Astrocyte (in vitro differentiated cells and primary cell): ENCODE results near the gene CCL5. TPM values are rescaled to one million over a fixed set of nuclear protein-coding genes. Genes with fewer than 3 reads are reported as not detected.

Experiments used
- DNase-seq: peaks from one replicate; pipeline ENCODE4 v3.0.0-alpha.2; 2010; ENCODE audit warnings: low read depth
- FAIRE-seq: peaks from 2 replicates; lab custom pipeline; 2011; peaks lifted over from hg19 to GRCh38; lab: Jason Lieb, UNC
- H2AFZ ChIP-seq: 2 replicates; pipeline ENCODE4 v1.6.0; 2012; ENCODE audit warnings: low read depth, low read length, inconsistent platforms
- H3K27ac ChIP-seq: 2 replicates; pipeline ENCODE4 v1.5.1; 2011; ENCODE audit warnings: low read depth, low read length, inconsistent platforms
- H3K27me3 ChIP-seq: 2 replicates; pipeline ENCODE4 v1.6.0; 2011; ENCODE audit warnings: low read length, inconsistent platforms; ENCODE audit not compliant: insufficient read depth
- H3K36me3 ChIP-seq: 2 replicates; pipeline ENCODE4 v1.5.1; 2011; ENCODE audit warnings: low read length, inconsistent platforms; ENCODE audit not compliant: insufficient read depth
- H3K4me1 ChIP-seq: 2 replicates; pipeline ENCODE4 v1.5.1; 2011; ENCODE audit warnings: low read length, inconsistent platforms; ENCODE audit not compliant: insufficient read depth
- H3K4me2 ChIP-seq: 2 replicates; pipeline ENCODE4 v1.6.0; 2012; ENCODE audit warnings: low read length, inconsistent platforms
- H3K4me3 ChIP-seq: 2 replicates; pipeline ENCODE4 v1.5.1; 2011; ENCODE audit warnings: low read depth, mild to moderate bottlenecking, low read length, inconsistent platforms; ENCODE audit not compliant: insufficient read depth
- H3K79me2 ChIP-seq: 2 replicates; pipeline ENCODE4 v1.6.0; 2012; ENCODE audit warnings: mild to moderate bottlenecking, low read length, inconsistent platforms; ENCODE audit not compliant: insufficient read depth
- H3K9ac ChIP-seq: 2 replicates; pipeline ENCODE4 v1.6.0; 2012; ENCODE audit warnings: mild to moderate bottlenecking, low read length, inconsistent platforms
- H3K9me3 ChIP-seq: 2 replicates; pipeline ENCODE4 v1.5.1; 2012; ENCODE audit warnings: low read depth, mild to moderate bottlenecking, low read length, inconsistent platforms; ENCODE audit not compliant: insufficient read depth
- H4K20me1 ChIP-seq: 2 replicates; pipeline ENCODE4 v1.6.0; 2012; ENCODE audit warnings: low read length, inconsistent platforms; ENCODE audit not compliant: insufficient read depth
- H3K27ac Mint-ChIP-seq: one replicate; pipeline ENCODE4 v1.8.0; 2021; ENCODE audit warnings: mild to moderate bottlenecking, mixed read lengths; ENCODE audit not compliant: unreplicated experiment
- H3K27me3 Mint-ChIP-seq: one replicate; pipeline ENCODE4 v1.8.0; 2021; ENCODE audit warnings: low read depth, mixed read lengths; ENCODE audit not compliant: unreplicated experiment
- H3K36me3 Mint-ChIP-seq: one replicate; pipeline ENCODE4 v1.8.0; 2021; ENCODE audit warnings: low read depth, mixed read lengths; ENCODE audit not compliant: unreplicated experiment
- H3K4me1 Mint-ChIP-seq: one replicate; pipeline ENCODE4 v1.8.0; 2021; ENCODE audit warnings: low read depth, mixed read lengths; ENCODE audit not compliant: unreplicated experiment
- H3K4me3 Mint-ChIP-seq: one replicate; pipeline ENCODE4 v1.8.0; 2021; ENCODE audit warnings: mild to moderate bottlenecking, moderate library complexity, mixed read lengths; ENCODE audit not compliant: unreplicated experiment
- H3K9me3 Mint-ChIP-seq: one replicate; pipeline ENCODE4 v1.8.0; 2021; ENCODE audit warnings: mild to moderate bottlenecking, mixed read lengths; ENCODE audit not compliant: unreplicated experiment
- EZH2 ChIP-seq: IDR thresholded peaks from 2 replicates; pipeline ENCODE4 v1.6.1; 2012; ENCODE audit warnings: mild to moderate bottlenecking, low read length, inconsistent platforms; ENCODE audit not compliant: insufficient read depth
- total RNA-seq: library from RNA; stranded (reverse); gene quantifications from 2 replicates; pipeline ENCODE4 v1.2.1, GENCODE V29; 2021
- TF ChIP-seq, protein P1 (sequence below): IDR thresholded peaks from 2 replicates; pipeline ENCODE4 v1.5.1; 2011; ENCODE audit warnings: low read depth, mild to moderate bottlenecking, inconsistent platforms, low read length, moderate library complexity; ENCODE audit not compliant: insufficient read depth

The CCL5 gene
- total RNA-seq, 1 donor from 2014 or later: 71.3 TPM

GRCh38 chr17:35917519-35918213, 37.5 kb upstream of the CCL5 start:
- Histone ChIP-seq H3K4me3 (no peak overlapping the region), H3K79me2 (no peaks in the 10 kb centered on the region), H4K20me1 (no peaks in the 10 kb centered on the region), H3K4me2 (no peak overlapping the region), H3K4me1 (no peaks in the 10 kb centered on the region), H3K9ac (no peak overlapping the region), H3K36me3 (no peaks in the 10 kb centered on the region), H3K9me3 (no peaks in the 10 kb centered on the region), H3K27me3 (no peaks in the 10 kb centered on the region), H3K27ac (no peak overlapping the region), H2AFZ (no peak overlapping the region)
- Mint-ChIP-seq H3K36me3 (peaks cover 2% of the 10 kb centered on the region), H3K27me3 (peaks cover 23% of the 10 kb centered on the region), H3K9me3 (peaks cover 12% of the 10 kb centered on the region), H3K27ac (no peak overlapping the region), H3K4me3 (no peak overlapping the region), H3K4me1 (no peaks in the 10 kb centered on the region)
- no peak for FAIRE-seq
- DNase-seq: no peak
- TF ChIP-seq, protein P1, sequence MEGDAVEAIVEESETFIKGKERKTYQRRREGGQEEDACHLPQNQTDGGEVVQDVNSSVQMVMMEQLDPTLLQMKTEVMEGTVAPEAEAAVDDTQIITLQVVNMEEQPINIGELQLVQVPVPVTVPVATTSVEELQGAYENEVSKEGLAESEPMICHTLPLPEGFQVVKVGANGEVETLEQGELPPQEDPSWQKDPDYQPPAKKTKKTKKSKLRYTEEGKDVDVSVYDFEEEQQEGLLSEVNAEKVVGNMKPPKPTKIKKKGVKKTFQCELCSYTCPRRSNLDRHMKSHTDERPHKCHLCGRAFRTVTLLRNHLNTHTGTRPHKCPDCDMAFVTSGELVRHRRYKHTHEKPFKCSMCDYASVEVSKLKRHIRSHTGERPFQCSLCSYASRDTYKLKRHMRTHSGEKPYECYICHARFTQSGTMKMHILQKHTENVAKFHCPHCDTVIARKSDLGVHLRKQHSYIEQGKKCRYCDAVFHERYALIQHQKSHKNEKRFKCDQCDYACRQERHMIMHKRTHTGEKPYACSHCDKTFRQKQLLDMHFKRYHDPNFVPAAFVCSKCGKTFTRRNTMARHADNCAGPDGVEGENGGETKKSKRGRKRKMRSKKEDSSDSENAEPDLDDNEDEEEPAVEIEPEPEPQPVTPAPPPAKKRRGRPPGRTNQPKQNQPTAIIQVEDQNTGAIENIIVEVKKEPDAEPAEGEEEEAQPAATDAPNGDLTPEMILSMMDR: no peak
- no peak for TF ChIP-seq EZH2

- Mint-ChIP-seq H3K9me3 (peaks cover 21% of the 10 kb centered on the region), H3K27ac (no peak overlapping the region), H3K27me3 (peaks cover 40% of the 10 kb centered on the region), H3K4me3 (no peak overlapping the region), H3K4me1 (no peaks in the 10 kb centered on the region), H3K36me3 (peaks cover 3% of the 10 kb centered on the region)
- Histone ChIP-seq H3K4me2 (no peak overlapping the region), H2AFZ (no peak overlapping the region), H3K79me2 (no peaks in the 10 kb centered on the region), H3K36me3 (no peaks in the 10 kb centered on the region), H3K4me1 (no peaks in the 10 kb centered on the region), H3K27ac (no peak overlapping the region), H3K9me3 (no peaks in the 10 kb centered on the region), H4K20me1 (no peaks in the 10 kb centered on the region), H3K4me3 (no peak overlapping the region), H3K9ac (no peak overlapping the region), H3K27me3 (no peaks in the 10 kb centered on the region)
- no peak for DNase-seq
- no peak for FAIRE-seq
- no peak for TF ChIP-seq EZH2
- TF ChIP-seq, protein P1: no peak
Measured at GRCh38 chr17:35915153-35915964, 35.2 kb upstream of the CCL5 start.

DNA sequence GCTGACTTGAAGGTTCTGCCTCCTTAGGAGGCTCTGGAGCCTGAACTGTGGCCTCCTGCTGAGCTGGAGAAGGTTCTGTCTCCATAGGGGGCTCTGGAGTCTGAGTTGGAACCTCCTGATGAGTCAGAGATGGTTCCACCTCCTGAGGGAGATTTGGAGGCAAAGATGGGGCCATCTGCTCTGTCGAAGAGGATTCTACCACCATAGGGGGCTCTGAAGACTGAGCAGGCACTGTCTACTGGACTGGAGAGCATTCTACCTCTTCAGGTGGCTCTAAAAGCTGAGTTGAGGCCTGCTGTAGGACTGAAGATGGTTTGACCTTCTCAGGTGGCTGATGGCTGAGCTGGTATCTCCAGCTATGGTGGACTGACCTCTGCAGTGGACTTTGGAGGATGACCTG, 34.2 kb upstream of the CCL5 start:
- Mint-ChIP-seq H3K27me3 (peaks cover 43% of the 10 kb centered on the region), H3K27ac (no peak overlapping the region), H3K36me3 (peaks cover 4% of the 10 kb centered on the region), H3K4me1 (no peaks in the 10 kb centered on the region), H3K9me3 (peaks cover 26% of the 10 kb centered on the region), H3K4me3 (no peak overlapping the region)
- Histone ChIP-seq H3K27me3 (no peaks in the 10 kb centered on the region), H3K9me3 (no peaks in the 10 kb centered on the region), H3K4me2 (no peak overlapping the region), H2AFZ (no peak overlapping the region), H3K79me2 (no peaks in the 10 kb centered on the region), H3K4me1 (no peaks in the 10 kb centered on the region), H3K9ac (no peak overlapping the region), H4K20me1 (no peaks in the 10 kb centered on the region), H3K4me3 (no peak overlapping the region), H3K27ac (no peak overlapping the region), H3K36me3 (no peaks in the 10 kb centered on the region)
- no peak for FAIRE-seq
- TF ChIP-seq, protein P1: no peak
- TF ChIP-seq EZH2: no peak
- no peak for DNase-seq
